PC-9 (cell line): ENCODE results near the gene SPRTN.

Experiments used
- EZH2 ChIP-seq: fragments of 200-600 bp; sonication (generic); IDR thresholded peaks from 2 replicates; pipeline ENCODE4 v1.8.0; 2017; ENCODE audit warnings: antibody characterized with exemption, low read depth
- TF ChIP-seq, protein P1 (sequence below): fragments of 200-600 bp; sonication (generic); conservative IDR thresholded peaks from 2 replicates; pipeline ENCODE4 v1.6.1; 2017; ENCODE audit warnings: mixed run types, antibody characterized with exemption, mild to moderate bottlenecking, moderate library complexity

DNA sequence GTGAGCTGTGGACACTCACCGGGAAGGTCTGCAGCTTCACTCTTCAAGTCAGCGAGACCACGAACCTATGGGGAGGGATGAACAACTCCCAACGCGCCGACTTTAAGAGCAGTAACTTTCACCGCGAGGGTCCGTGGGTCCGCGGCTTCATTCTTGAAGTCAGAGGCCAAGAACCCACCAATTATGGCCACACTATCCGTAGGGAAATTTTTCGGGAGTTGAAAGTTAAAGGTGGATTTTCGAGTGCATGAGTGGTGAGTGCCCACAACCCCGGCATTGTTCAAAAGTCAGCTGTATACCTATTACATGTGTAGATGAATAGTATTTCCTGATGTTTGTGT, 20.1 kb upstream of the SPRTN start:
- TF ChIP-seq, protein P1, sequence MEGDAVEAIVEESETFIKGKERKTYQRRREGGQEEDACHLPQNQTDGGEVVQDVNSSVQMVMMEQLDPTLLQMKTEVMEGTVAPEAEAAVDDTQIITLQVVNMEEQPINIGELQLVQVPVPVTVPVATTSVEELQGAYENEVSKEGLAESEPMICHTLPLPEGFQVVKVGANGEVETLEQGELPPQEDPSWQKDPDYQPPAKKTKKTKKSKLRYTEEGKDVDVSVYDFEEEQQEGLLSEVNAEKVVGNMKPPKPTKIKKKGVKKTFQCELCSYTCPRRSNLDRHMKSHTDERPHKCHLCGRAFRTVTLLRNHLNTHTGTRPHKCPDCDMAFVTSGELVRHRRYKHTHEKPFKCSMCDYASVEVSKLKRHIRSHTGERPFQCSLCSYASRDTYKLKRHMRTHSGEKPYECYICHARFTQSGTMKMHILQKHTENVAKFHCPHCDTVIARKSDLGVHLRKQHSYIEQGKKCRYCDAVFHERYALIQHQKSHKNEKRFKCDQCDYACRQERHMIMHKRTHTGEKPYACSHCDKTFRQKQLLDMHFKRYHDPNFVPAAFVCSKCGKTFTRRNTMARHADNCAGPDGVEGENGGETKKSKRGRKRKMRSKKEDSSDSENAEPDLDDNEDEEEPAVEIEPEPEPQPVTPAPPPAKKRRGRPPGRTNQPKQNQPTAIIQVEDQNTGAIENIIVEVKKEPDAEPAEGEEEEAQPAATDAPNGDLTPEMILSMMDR: no peak
- TF ChIP-seq EZH2: no peak
